Measurements from ENCODE around the gene WDFY4.

Gene WDFY4

DNA sequence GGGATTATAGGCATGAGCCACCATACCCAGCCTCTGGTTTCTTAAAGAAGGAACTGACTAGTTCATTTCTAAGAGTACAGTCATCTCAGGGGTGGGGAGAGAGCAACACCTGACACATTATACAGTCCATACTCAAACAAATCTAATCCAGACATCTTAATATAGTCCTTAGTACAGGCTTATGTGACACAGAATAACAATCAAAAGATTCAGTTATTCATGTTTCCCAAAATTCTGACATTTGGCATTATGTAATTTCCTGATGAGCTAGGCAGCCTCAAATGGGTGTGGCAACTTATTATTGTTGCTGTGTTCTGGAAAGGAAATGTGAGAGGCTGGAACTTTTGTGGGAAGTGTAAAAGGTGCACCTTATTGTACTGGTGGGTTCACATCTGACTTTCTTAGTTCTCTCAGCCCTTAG is 116.3 kb downstream of the WDFY4 start:
- no peak for TF ChIP-seq CTCF (IDR thresholded peaks at IDR 0.05; ENCODE audit: insufficient read depth, low read length, poor library complexity, severe bottlenecking)
- no peak for TF ChIP-seq EZH2phosphoT487 (conservative IDR thresholded peaks at IDR 0.05; ENCODE audit: low read length)
- Histone ChIP-seq H4K20me1 (ENCODE audit: low read depth, low read length) (no peaks in the 10 kb centered on the region), H2AFZ (ENCODE audit: low read depth, low read length, severe bottlenecking) (no peak overlapping the region), H3K9me2 (replicated peaks; ENCODE audit: insufficient read depth, low read length) (no peaks in the 10 kb centered on the region), H3K27me3 (ENCODE audit: low read length) (no peaks in the 10 kb centered on the region), H3K36me3 (ENCODE audit: low read length) (peaks cover 19% of the 10 kb centered on the region; the same call in 1 of the 2 replicates), H3K4me2 (ENCODE audit: low read depth, low read length, poor library complexity, severe bottlenecking) (no peak overlapping the region), H3K4me3 (ENCODE audit: insufficient read depth, low read length, poor library complexity, severe bottlenecking) (no peak overlapping the region), H3K79me2 (ENCODE audit: insufficient read depth, low read length) (no peaks in the 10 kb centered on the region), H3F3A (ENCODE audit: insufficient read depth) (peaks cover 10% of the 10 kb centered on the region; the same call in 1 of the 2 replicates), H3K9ac (ENCODE audit: low read length) (no peak overlapping the region), H3K9me3 (ENCODE audit: insufficient read depth, low read length) (no peaks in the 10 kb centered on the region), H3K27ac (ENCODE audit: low read depth, low read length) (no peak overlapping the region)

GRCh38 chr10:48802611-48803071 is 118.0 kb downstream of the WDFY4 start:
- TF ChIP-seq EZH2phosphoT487 (conservative IDR thresholded peaks at IDR 0.05; ENCODE audit: low read length) (no peak), CTCF (IDR thresholded peaks at IDR 0.05; ENCODE audit: insufficient read depth, low read length, poor library complexity, severe bottlenecking) (no peak)
- Histone ChIP-seq H3K79me2 (ENCODE audit: insufficient read depth, low read length) (no peaks in the 10 kb centered on the region), H3K4me3 (ENCODE audit: insufficient read depth, low read length, poor library complexity, severe bottlenecking) (no peak overlapping the region), H4K20me1 (ENCODE audit: low read depth, low read length) (no peaks in the 10 kb centered on the region), H3K9me2 (replicated peaks; ENCODE audit: insufficient read depth, low read length) (no peaks in the 10 kb centered on the region), H3K36me3 (ENCODE audit: low read length) (peaks cover 10% of the 10 kb centered on the region; the same call in 1 of the 2 replicates), H3F3A (ENCODE audit: insufficient read depth) (peaks cover 8% of the 10 kb centered on the region; the same call in 1 of the 2 replicates), H3K9ac (ENCODE audit: low read length) (no peak overlapping the region), H3K9me3 (ENCODE audit: insufficient read depth, low read length) (no peaks in the 10 kb centered on the region), H3K27me3 (ENCODE audit: low read length) (no peaks in the 10 kb centered on the region), H3K4me2 (ENCODE audit: low read depth, low read length, poor library complexity, severe bottlenecking) (no peak overlapping the region), H3K27ac (ENCODE audit: low read depth, low read length) (no peak overlapping the region), H2AFZ (ENCODE audit: low read depth, low read length, severe bottlenecking) (no peak overlapping the region)

DNA sequence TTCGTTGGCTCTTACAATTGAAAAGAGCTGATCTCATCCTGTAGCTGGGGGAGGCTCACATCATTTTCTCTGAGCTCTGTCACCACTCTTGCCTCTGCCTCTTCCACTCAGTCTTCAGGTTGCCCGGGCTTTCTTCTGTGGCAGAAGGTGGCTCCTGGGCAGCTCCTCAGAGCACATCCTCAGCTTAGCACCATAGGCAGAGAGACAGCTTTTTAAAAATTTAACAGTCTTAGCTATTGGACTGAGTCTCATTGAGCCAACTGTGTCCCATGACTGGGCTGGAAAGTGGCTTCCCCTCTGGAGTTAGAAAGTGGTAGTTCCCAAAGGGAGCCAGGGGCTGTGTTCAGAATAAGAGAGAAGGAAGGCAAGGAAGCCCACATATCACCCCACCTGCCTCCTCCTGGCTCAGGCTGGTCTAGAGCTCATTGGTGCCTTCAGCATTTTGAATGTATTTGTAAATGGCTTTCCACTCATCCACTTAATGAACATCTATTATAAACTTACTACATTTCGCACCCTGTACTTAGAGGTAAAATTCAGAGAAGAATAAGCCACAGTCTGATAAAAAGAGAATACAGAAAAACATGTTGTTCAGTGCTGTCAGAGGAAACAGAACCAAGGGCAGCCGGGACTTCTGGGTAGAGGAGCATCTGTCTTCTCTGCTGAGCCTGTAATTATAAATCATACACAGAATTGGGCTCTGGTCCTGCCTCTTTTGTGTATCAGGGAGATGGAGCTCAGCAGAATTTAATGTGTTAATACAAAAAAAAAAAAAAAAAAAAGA is 119.3 kb downstream of the WDFY4 start:
- Histone ChIP-seq H3K9me2 (replicated peaks; ENCODE audit: insufficient read depth, low read length) (no peaks in the 10 kb centered on the region), H3K27ac (ENCODE audit: low read depth, low read length) (no peak overlapping the region), H3K9me3 (ENCODE audit: insufficient read depth, low read length) (no peaks in the 10 kb centered on the region), H3K4me2 (ENCODE audit: low read depth, low read length, poor library complexity, severe bottlenecking) (no peak overlapping the region), H3K9ac (ENCODE audit: low read length) (no peak overlapping the region), H3K4me3 (ENCODE audit: insufficient read depth, low read length, poor library complexity, severe bottlenecking) (no peak overlapping the region), H4K20me1 (ENCODE audit: low read depth, low read length) (no peaks in the 10 kb centered on the region), H3K27me3 (ENCODE audit: low read length) (no peaks in the 10 kb centered on the region), H3F3A (ENCODE audit: insufficient read depth) (no peaks in the 10 kb centered on the region), H3K79me2 (ENCODE audit: insufficient read depth, low read length) (no peaks in the 10 kb centered on the region), H3K36me3 (ENCODE audit: low read length) (peaks cover 14% of the 10 kb centered on the region), H2AFZ (ENCODE audit: low read depth, low read length, severe bottlenecking) (no peak overlapping the region)
- TF ChIP-seq CTCF (IDR thresholded peaks at IDR 0.05; ENCODE audit: insufficient read depth, low read length, poor library complexity, severe bottlenecking) (no peak), EZH2phosphoT487 (conservative IDR thresholded peaks at IDR 0.05; ENCODE audit: low read length) (no peak)
